Large intestine (tissue), 3 donors: ENCODE results near the gene SLC4A8. TPM values are rescaled to one million over a fixed set of nuclear protein-coding genes. Genes with fewer than 3 reads are reported as not detected.
"Not testable (repeated sequence)": the region's sequence is repeated elsewhere in the genome, so short reads cannot be mapped to it uniquely, and the experiment has no call there.

Source experiments
- DNase-seq, 2 donors: peaks; one replicate each; pipeline versions ENCODE4 v3.0.0 to v3.0.0-alpha.2; 2013
- H3K27ac ChIP-seq: one replicate; pipeline ENCODE4 v1.5.1; 2013; ENCODE audit warnings: low read length
- H3K27me3 ChIP-seq: 2 replicates; pipeline ENCODE4 v1.6.1; 2013; ENCODE audit warnings: low read length; ENCODE audit not compliant: control insufficient read depth, insufficient read depth
- H3K36me3 ChIP-seq: 2 replicates; pipeline ENCODE4 v1.6.1; 2013; ENCODE audit warnings: low read length; ENCODE audit not compliant: control insufficient read depth, insufficient read depth
- H3K4me1 ChIP-seq: one replicate; pipeline ENCODE4 v1.6.1; 2013; ENCODE audit warnings: low read length; ENCODE audit not compliant: control insufficient read depth, insufficient read depth
- H3K4me3 ChIP-seq: one replicate; pipeline ENCODE4 v1.5.1; 2013; ENCODE audit warnings: low read length
- H3K9me3 ChIP-seq: one replicate; pipeline ENCODE4 v1.6.1; 2013; ENCODE audit warnings: mild to moderate bottlenecking, low read depth, low read length, moderate library complexity; ENCODE audit not compliant: control insufficient read depth
- WGBS: methylation state at CpG from one replicate; pipeline ENCODE4 v1.1.5; 2013; ENCODE audit warnings: low lambda C conversion rate; ENCODE audit not compliant: insufficient coverage; 5-methylcytosine and 5-hydroxymethylcytosine counted together
- polyA plus RNA-seq: library from polyadenylated mRNA; unstranded; fragments of 120-200 nt; gene quantifications from one replicate; pipeline ENCODE4 v1.2.1, GENCODE V29; 2013

SLC4A8 gene
- polyA plus RNA-seq, 1 donor = 6.3 TPM

GRCh38 chr12:51505360-51506105, 80.9 kb downstream of the SLC4A8 start:
- DNase-seq = no peak
- H3K4me3 ChIP-seq = no peak overlapping the region
- H3K27ac ChIP-seq = no peak overlapping the region
- H3K36me3 ChIP-seq = no peaks in the 10 kb centered on the region
- H3K9me3 ChIP-seq = no peaks in the 10 kb centered on the region
- 88% methylated on average over 2 of the region's 6 CpGs for WGBS
- H3K27me3 ChIP-seq = no peaks in the 10 kb centered on the region
- H3K4me1 ChIP-seq = no peaks in the 10 kb centered on the region

- no peaks in the 10 kb centered on the region for H3K4me1 ChIP-seq
- DNase-seq = no peak
- no peaks in the 10 kb centered on the region for H3K36me3 ChIP-seq
- WGBS = 96% methylated on average over 3 of the region's 6 CpGs
- H3K4me3 ChIP-seq = no peak overlapping the region
- no peak overlapping the region for H3K27ac ChIP-seq
- H3K9me3 ChIP-seq = no peaks in the 10 kb centered on the region
- H3K27me3 ChIP-seq = no peaks in the 10 kb centered on the region
These were observed 82.5 kb downstream of the SLC4A8 start for GRCh38 chr12:51507178-51507577.

GRCh38 chr12:51508285-51508684, 83.7 kb downstream of the SLC4A8 start:
- Histone ChIP-seq H3K4me3 (no peak overlapping the region), H3K27ac (no peak overlapping the region), H3K4me1 (no peaks in the 10 kb centered on the region), H3K9me3 (no peaks in the 10 kb centered on the region), H3K36me3 (no peaks in the 10 kb centered on the region), H3K27me3 (no peaks in the 10 kb centered on the region)
- no CpG with 5 or more reads among the region's 5 CpGs for WGBS
- no peak for DNase-seq

- no peak for DNase-seq
- no peaks in the 10 kb centered on the region for H3K9me3 ChIP-seq
- no peaks in the 10 kb centered on the region for H3K36me3 ChIP-seq
- no peak overlapping the region for H3K27ac ChIP-seq
- no peaks in the 10 kb centered on the region for H3K27me3 ChIP-seq
- no peak overlapping the region for H3K4me3 ChIP-seq
- WGBS = no CpG with 5 or more reads among the region's 7 CpGs
- H3K4me1 ChIP-seq = no peaks in the 10 kb centered on the region
These were observed 87.1 kb downstream of the SLC4A8 start for GRCh38 chr12:51511546-51512260.

- Histone ChIP-seq H3K4me1 (no peaks in the 10 kb centered on the region), H3K27ac (no peak overlapping the region), H3K27me3 (no peaks in the 10 kb centered on the region), H3K4me3 (no peak overlapping the region), H3K9me3 (no peaks in the 10 kb centered on the region), H3K36me3 (no peaks in the 10 kb centered on the region)
- WGBS = no CpG with 5 or more reads among the region's 2 CpGs
- no peak for DNase-seq
These were observed 87.8 kb downstream of the SLC4A8 start for GRCh38 chr12:51512438-51512837.

GRCh38 chr12:51515037-51515436, 90.4 kb downstream of the SLC4A8 start:
- not testable (repeated sequence) for H3K9me3 ChIP-seq, DNase-seq, H3K4me3 ChIP-seq, H3K4me1 ChIP-seq, H3K36me3 ChIP-seq, H3K27ac ChIP-seq, H3K27me3 ChIP-seq
- no CpG with 5 or more reads among the region's 4 CpGs for WGBS

- DNase-seq = no peak
- Histone ChIP-seq H3K4me1 (peaks cover 4% of the 10 kb centered on the region), H3K4me3 (no peak overlapping the region), H3K9me3 (no peaks in the 10 kb centered on the region), H3K36me3 (no peaks in the 10 kb centered on the region), H3K27me3 (no peaks in the 10 kb centered on the region), H3K27ac (no peak overlapping the region)
- WGBS = no CpG with 5 or more reads among the region's 3 CpGs
These were observed 92.7 kb downstream of the SLC4A8 start for GRCh38 chr12:51517316-51517715.

GRCh38 chr12:51517800-51518199, 93.2 kb downstream of the SLC4A8 start:
- no peaks in the 10 kb centered on the region for H3K9me3 ChIP-seq
- peaks cover 9% of the 10 kb centered on the region for H3K4me1 ChIP-seq
- peak in 1 of 2 donors; percentile 14 for DNase-seq
- WGBS = no CpG with 5 or more reads among the region's 6 CpGs
- H3K27me3 ChIP-seq = no peaks in the 10 kb centered on the region
- H3K27ac ChIP-seq = no peak overlapping the region
- H3K36me3 ChIP-seq = no peaks in the 10 kb centered on the region
- H3K4me3 ChIP-seq = no peak overlapping the region

- Histone ChIP-seq H3K27me3 (no peaks in the 10 kb centered on the region), H3K27ac (no peak overlapping the region), H3K9me3 (no peaks in the 10 kb centered on the region), H3K4me1 (peaks cover 29% of the 10 kb centered on the region), H3K4me3 (no peak overlapping the region), H3K36me3 (no peaks in the 10 kb centered on the region)
- 100% methylated on average over 2 of the region's 2 CpGs for WGBS
- no peak for DNase-seq
These were observed 95.1 kb downstream of the SLC4A8 start for GRCh38 chr12:51519755-51520154.

GRCh38 chr12:51520576-51521325, 96.1 kb downstream of the SLC4A8 start:
- Histone ChIP-seq H3K36me3 (no peaks in the 10 kb centered on the region), H3K9me3 (no peaks in the 10 kb centered on the region)
- 60% methylated on average over 1 of the region's 13 CpGs for WGBS

More at GRCh38 chr12:51520576-51521325, 96.1 kb downstream of the SLC4A8 start:
- Histone ChIP-seq H3K27ac (no peak overlapping the region), H3K4me3 (no peak overlapping the region), H3K27me3 (no peaks in the 10 kb centered on the region), H3K4me1 (peaks cover 32% of the 10 kb centered on the region)
- no peak for DNase-seq
